HG03060 (cell line): ENCODE results near the gene MEX3D.

ENCODE experiments used
- ATAC-seq: cut with Tn5 transposase; IDR thresholded peaks from one replicate; pipeline ENCODE4 v1.9.1; 2021; ENCODE audit warnings: low read depth, moderate number of reproducible peaks; ENCODE audit not compliant: unreplicated experiment

MEX3D gene

DNA sequence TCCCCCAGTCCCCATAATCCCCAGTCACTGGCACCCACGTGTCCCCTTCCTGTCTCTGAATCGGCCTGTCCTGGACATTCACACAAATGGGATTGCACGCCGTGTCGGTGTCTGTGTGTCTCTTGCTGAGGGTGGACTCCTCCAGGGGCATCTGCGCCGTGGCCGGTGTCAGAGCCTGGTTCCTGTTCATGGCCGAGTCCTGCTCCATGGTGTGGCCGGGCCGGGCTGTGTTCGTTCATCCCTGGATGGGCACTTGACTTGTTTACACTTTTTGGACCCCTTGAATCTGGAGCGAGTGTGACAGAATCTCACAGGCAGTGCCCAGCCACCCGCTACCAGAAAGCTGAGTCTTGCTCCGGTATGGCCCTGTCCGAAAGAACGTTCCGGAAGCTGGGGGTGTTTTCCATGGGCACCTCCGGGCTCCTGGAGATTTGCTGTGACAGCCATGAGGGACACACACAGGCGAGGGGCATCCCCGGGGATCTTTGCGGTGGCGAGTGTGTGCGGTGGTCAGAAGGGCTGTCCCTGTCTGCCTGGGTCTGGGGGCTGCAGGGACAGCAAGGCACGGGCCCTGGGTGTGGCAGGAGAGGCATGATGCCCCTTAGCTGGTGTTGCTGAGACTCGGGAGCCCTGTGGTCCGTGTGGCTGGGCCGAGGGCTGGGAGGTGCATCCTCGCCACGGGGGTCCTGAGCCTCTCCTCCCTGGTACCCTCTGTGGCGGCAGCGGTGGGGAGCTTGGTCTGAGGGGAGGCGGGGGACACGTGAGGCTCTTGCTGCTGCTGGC, 6.4 kb upstream of the MEX3D start:
- no peak for ATAC-seq

DNA sequence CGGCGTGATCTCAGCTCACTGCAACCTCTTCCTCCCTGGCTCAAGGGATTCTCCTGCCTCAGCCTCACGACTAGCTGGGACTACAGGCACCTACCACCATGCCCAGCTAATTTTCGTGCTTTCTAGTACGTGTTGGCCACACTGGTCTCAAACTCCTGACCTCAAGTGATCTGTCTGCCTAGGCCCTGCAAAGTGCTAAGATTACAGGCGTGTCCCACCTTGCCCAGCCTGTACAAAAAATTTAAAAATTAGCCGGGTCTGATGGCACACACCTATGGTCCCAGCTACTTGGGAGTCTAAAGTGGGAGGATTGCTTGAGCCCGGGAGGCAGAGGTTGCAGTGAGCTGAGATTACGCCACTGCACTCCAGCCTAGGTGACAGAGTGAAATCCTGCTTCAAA, 4.7 kb upstream of the MEX3D start:
- no peak for ATAC-seq

DNA sequence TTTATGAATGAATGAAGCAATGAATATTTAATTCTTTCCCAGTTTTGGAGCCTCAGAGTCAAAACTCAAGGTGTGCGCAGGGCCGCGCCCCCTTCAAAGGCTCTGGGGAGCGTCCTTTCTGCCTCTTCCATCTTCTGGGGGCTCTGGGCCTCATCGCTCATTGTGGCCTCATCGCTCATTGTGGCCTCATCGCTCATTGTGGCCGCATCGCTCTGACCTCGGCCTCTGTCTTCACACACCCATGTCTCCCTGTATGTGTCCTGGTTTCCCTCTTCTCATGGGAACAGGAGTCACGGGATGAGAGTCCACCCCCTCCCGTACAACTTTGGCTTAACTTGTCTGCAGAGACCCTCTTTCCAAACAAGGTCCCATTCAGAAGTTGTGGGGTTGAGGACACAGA, 3.2 kb upstream of the MEX3D start:
- ATAC-seq = no peak

- ATAC-seq = no peak
These were observed 2.7 kb upstream of the MEX3D start for GRCh38 chr19:1570836-1571235.

DNA sequence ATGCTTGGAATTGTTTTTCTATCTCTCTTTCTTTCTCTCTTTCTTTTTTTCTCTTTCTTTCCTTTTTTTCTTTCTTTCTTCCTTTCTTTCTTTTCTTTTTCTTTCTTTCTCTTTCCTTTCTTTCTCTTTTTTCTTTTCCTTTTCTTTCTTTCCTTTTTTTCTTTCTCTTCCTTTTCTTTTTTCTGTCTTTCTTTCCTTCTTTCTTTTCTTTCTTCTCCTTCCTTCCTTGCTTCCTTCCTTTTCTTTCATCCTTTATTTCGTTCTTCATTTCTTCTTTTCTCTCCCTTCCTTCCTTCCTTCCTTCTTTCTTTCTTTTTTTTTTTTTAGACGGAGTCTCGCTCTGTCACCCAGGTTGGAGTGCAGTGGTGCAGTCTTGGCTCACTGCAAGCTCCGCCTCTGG, 1.9 kb upstream of the MEX3D start:
- no peak for ATAC-seq

- ATAC-seq = no peak
These were observed 287 bp downstream of the MEX3D start for GRCh38 chr19:1567848-1568227.

- ATAC-seq = no peak
These were observed 843 bp downstream of the MEX3D start for GRCh38 chr19:1567116-1567847.

GRCh38 chr19:1566392-1567115, 1.6 kb downstream of the MEX3D start:
- ATAC-seq = no peak

- ATAC-seq = no peak
These were observed 4.9 kb downstream of the MEX3D start for GRCh38 chr19:1563251-1563650.

GRCh38 chr19:1561236-1561842, 6.8 kb downstream of the MEX3D start:
- no peak for ATAC-seq

- no peak for ATAC-seq
These were observed 7.7 kb downstream of the MEX3D start for GRCh38 chr19:1560286-1560882.

GRCh38 chr19:1558552-1558951, 9.6 kb downstream of the MEX3D start:
- no peak for ATAC-seq

DNA sequence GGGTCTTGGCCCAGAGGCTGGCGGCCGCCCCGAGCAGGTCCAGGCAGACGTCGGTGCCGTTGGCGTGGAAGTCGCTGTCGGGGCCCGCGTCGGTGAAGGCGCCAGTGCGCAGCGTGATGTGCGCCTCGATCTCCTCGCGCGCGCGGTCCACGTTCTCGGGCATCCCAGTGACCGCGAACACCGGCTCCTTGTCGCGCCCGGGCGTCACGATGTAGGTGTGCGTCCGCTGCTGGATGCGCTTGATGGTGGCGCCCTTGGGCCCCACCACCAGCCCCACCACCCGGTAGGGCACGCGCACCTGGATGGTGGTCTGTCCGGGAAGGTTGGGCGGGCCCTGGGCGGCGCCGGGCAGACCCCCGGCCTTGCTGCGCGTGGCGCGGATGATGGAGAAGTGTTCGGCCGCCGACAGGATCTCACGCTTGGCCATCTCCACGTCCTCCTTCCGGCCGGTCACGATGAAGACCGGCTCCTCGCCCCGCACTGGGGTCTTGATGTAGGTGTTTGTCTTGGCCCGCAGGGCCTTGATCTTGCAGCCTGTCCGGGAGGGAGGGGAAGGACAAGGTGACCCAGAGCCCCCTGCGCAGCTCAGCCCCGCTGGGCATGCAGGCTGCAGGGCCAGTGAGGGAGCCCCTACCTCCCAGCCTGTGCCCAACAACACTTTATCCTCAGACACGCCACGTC, 11.6 kb downstream of the MEX3D start:
- ATAC-seq = no peak

GRCh38 chr19:1555487-1556389, 12.4 kb downstream of the MEX3D start:
- ATAC-seq = no peak

DNA sequence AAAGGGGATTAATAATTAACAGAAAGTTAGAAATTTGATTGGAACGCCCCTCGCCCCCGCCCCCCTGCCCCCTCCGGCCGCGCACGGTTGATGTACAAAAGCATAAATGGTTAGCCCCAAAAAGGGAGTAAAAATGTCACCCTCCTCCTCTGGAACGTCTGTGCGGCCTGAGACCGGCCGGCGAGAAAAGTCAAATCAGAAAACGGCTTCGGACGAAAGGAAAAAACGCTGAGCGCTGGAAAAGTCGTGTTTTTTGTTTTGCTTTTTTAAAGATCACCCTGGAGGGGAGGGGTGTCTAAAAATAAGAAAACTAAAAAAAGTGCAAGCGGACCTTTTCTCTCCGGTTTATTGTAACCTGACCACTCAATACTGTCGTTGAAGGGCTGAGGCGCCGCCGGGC, 13.2 kb downstream of the MEX3D start:
- ATAC-seq = no peak

DNA sequence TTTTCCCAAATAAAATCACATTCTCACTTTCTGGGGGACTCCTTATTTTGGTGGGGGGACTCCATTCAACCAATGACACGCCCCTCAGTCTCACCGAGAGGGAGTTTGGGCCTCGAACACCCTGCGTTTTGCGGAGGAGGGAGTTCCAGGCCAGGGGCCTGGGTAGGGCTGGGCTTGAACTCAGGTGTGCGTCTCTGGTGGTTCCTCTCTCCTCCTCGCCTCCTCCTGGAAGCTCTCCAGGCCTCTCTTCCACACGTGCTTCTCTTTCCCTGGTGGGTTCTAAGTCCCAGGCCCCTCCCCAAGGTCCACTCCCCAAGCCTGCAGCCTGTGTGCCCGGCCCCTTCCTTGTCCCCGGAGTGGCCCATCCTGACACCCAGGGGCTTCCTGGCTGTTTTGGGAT, 14.7 kb downstream of the MEX3D start:
- no peak for ATAC-seq

- ATAC-seq = no peak
These were observed 16.8 kb downstream of the MEX3D start for GRCh38 chr19:1551068-1552040.

DNA sequence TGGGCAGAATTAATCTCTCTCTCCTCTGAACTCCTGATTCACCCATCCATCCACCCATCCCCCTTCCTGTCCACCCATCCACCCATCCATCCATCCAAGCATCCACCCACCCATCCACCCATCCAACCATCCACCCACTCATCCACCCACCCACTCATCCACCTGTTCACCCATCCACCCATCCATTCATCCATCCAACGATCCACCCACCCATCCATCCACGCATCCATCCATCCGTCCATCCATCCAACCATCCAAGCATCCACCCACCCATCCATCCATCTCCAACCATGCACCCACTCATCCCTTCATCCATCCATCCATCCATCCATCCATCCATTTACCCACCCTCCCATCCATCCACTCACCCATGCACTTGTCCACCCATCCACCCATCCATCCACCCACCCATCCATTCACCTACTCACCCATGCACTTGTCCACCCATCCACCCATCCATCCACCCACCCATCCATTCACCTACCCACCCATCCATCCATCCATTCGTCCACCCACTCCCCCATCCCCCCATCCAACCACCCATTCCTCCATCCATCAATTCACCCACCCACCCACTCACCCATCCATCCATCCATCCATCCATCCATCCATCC, 18.7 kb downstream of the MEX3D start:
- no peak for ATAC-seq
